Activated CD8-positive, alpha-beta memory T cell treated with anti-CD3 and anti-CD28 coated beads for 4 hours (primary cell): ENCODE results near the gene WASF2.
"Not testable (repeated sequence)": the region's sequence is repeated elsewhere in the genome, so short reads cannot be mapped to it uniquely, and the experiment has no call there.

Experiments used
- DNase-seq, 2 donors: peaks; one replicate each; pipeline ENCODE4 v3.0.0-alpha.2; 2020; ENCODE audit warnings: low read depth in 2 of 2

Gene WASF2

DNA sequence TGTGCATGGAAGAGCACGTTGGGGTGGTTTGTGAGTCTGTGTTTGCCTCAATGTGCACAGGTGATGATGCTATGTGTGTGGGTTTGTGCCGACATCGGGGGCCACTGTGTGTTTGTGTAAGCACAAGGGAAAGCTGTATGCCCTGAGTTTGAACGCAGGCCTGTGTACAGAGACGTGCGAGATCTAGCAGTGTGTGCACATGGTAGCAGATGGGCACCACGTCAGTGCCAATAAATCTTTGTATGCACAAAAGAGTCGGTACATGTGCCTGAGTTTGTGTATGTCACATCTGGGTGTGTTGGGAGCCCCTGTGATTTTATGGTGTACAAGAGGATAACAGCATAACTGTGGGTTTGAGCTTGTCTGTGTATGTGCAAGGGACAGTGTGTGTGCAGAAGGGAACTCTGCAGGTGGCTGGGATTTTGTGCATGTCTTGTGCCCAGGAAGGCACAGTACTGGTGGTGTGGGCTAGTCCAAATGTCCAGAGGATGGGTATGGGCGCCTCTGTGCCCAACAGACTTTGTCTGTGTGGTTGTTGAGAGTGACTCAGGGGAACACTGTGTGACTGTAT lies 32.0 kb upstream of the WASF2 start:
- no peak for DNase-seq

DNA sequence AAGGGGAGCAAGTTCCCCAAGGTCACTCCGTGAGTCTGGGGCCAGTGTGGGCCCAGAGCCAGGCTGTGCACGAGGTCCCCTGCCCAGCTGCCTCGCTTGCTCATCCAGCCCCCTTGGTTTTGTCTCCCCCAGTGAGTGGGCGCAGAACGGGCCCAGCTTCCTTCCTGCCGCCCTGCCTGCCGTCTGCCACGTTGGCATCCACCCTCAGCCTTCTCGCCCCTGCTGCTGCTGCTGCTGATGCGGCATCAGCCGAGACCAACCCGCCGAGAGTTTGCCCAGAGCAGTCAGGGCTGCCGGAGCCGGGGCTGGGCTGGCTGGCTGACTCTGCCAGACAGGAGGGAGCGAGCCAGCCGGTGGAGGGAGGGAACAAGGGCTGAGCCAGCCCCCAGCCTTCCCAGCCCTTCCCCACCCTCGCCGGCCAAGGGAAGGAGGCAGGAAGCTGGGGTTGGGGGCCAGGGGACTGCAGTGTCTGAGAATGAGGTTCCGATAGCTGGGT lies 31.4 kb upstream of the WASF2 start:
- peak; percentile 38 to 56 for DNase-seq

DNA sequence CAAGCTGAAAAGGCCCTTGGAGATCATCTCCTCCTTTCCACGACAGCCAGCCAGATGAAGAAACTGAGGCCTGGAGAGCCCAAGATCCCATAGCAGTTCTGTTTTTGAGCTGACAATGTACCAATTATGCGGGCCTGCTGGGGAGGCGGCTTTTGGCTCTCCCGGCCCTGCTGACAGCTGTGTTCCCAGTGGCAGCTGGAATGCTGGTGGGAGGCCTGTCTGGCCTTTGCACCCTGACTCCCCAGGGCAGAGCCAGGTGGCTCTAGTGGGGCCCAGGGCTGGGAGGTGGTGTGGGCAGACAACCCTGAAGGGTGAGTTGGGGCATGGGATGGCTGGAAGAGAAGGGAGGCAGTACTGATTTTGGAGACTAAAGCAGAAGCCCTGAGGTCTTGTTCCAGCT lies 30.7 kb upstream of the WASF2 start:
- no peak for DNase-seq

DNA sequence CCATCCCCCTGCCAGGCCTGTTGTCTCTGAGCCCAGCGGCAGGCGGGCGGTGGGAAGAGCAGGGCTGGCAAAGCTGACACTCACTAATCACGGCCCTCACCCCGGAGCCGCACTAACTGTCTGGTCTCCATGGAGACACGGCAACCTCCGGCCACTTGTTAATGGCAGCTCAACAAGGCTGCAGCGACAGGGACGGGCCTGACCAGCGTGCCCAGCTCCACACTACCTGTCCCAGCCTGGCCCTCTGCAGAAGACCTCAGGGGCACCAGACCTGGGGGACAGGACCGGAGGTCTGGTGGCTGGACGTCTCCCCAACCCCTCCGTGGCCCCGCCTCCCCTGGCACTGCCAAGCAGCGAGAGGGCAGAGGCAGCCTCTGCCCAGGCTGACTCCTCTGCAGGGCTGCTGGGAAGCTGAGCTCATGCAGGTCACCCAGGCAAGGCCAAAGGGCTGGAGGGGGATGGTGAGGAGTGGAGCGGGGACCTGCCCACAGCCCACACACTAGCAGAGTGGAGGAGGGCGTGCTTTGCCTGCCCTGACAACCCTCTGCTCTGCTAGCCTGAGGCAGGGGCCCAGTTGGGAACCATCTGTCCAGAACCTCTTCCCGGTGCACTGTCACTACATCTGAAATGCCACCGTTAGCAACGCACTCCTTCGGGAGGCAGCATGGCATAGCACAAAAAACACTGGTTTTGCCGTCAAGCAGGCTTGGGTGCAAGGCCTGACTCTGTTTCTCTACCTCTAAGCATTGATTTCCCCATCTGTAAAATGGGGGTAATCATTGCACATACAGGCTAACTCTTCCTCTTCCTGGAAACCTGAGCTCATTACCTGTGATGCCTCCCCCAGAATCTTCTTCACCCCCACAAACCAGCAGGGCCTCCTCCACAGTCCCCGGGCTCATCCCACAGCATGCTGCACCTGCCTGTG lies 29.6 kb upstream of the WASF2 start:
- no peak for DNase-seq

DNA sequence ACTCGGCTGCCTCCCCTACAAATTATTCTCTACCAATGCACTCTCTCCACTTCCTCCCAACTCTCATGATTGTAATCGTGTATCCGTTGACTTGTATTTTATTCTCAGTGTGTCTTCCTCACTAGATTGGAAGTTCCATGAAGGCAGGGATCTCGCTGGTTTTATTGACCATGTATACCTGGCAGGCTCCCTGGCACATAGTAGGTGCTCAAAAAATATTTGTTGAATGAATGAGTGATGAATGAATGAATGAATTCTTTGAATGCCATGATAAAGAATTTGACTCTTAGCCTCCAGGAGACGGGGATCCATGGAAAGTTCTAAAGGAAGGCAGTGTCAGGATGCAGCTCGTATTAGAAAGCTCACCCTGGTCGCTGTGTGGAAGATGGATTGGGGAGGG lies 28.8 kb upstream of the WASF2 start:
- no peak for DNase-seq

DNA sequence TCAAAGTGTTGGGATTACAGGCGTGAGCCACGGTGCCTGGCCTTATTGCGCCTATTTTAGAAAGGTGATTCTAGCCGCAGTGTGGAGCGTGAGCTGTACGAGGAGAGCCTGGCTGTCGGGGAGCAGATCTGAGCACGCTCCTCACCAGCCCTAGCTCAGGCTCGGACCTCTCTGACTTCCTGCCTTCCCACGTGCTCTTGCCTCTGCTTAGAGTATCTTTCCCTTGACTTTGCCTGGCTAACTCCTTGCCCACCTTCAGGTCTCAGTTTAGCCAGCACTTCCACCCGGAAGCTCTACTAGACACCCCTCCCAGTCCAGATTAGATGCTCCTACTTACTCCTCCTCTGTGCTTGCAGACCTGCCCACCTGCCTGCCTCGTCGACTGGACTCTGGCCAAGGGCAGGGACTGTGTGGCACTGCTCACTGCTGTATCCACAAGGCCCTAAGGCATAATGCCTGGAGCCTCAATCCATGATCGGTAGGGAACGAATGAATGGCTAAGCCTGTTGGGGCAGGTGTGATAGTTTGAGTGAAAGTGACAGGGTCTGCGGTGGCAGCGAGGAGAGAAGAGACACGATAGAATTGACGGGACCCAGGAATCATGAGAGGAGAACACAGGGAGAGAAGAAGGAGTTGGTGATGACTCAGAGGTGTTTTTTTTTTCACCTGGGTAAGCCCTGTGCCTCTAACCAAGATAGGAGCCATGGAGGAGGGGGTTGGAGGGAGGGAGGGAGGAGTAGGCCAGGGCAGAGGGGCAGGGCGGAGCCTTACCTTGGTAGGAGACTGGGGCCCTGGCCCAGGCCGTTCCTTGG lies 28.1 kb upstream of the WASF2 start:
- no peak for DNase-seq

DNA sequence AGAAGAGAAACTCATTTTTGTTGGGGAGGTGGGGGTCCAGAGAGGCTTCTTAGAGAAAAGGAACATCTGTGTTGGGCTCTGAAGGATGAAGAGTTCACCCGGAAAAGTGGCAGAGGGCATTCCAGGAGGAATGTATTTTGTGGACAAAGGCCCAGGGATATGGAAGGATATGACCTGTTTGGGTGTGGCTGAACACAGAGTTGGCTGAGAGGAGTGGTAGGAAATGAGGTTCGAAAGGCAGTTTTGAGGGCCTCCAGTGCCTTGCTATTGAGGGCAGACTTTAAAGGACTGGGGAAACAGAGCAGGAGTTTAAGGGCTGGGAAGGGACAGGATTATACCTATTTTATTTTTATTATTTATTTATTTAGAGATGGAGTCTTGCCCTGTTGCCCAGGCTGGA lies 27.3 kb upstream of the WASF2 start:
- DNase-seq, result no peak

DNA sequence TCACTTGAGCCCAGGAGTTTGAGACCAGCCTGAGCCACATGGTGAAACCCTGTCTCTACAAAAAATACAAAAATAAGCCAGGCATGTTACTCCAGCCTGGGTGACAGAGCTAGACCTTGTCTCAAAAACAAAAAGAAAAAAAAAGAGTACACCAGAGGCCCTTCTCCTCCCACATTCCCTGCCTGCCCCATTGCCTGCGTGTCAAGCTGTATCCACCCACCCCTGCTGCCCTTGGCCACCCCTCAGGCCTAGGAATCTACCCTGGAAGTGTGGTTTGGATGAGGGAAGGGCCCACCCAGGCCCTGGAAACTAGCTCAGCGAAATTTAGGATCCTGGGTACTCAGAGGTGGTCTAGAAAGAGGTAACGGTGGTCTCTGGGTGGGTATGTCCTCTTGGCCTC lies 25.7 kb upstream of the WASF2 start:
- no peak for DNase-seq

DNA sequence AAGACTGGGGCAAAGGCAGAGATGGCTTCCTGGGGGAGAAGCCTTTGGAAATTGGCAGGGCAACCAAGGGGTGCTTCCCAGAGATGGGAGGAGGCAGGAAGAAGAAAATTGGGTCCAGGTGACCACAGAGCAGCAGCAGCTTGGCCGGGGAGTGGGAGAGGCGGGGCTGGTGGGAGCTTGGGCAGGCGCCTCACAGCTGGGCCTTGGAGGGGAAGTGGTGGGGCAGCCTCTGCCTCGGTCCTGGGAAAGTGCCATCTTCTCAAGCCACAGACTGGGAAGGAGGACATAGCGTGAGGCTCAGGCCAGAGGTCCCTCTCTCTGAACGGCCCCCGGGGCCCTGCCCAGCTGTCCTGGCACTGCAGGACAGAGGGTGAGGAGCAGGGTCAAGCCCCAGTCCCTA lies 24.0 kb upstream of the WASF2 start:
- no peak for DNase-seq

DNA sequence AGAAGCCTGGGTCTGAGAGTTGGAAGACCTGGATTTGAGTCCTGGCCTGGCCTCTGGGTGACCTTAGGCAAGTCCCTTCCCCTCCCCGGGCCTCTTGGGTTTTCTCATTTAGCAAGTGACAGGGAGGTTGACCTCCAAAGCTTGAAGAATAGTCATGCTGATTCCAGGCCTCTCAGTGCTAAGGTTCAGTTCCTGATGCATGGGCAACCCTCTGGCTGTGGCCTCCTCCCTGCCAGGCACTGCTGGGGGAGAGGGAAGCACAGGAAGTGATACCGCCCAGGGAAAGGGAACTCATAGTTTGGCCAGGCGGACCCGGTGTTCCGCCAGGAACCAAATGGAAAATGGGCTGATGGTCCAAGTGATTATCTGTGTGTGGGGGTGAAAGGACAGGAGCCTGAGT lies 23.6 kb upstream of the WASF2 start:
- DNase-seq, result no peak

DNA sequence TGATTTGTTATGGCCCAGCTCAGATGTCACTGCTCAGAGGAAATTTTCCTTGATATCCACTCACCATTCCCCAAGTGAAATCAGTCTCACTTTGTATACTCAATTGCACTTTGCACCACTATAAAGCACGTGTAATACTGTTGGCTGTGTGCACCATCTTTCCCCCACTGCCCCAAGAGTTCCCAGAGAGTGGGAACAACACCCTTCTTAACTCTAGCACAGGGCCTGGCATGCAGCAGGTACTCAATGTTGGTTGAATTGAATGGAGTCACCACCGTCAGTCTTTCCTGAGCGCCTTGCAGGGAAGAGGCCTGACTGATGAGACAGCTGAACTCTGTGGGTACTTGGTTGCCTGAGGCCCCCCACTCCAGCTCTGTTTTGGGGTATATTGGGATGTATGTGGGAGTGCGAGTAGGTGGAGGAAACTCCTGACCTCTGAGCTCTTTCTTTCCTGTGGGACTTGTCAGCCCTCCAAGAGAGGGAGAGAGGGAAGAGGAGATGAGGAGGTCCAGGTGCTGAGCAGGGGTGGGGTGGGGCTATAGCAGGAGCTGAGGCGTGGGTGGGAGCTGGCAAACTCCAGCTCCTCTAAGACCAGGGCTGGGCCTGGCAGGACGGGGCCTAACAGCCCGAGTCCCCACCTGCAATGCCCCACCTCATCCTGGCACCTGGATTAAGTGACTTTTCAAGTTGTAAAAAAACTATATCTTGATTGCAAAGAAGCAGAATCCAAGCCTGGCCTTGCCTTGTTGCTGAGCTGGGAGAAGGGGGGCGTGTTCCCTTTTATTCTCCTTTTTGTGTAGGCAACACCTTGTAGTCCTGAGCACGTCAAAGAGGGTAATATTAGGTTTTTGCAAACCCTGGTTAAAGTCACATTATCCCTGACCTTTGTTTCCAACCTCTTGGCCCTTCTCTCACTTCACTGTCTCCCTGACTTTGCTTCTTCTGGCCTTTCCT lies 19.4 kb upstream of the WASF2 start:
- no peak for DNase-seq

DNA sequence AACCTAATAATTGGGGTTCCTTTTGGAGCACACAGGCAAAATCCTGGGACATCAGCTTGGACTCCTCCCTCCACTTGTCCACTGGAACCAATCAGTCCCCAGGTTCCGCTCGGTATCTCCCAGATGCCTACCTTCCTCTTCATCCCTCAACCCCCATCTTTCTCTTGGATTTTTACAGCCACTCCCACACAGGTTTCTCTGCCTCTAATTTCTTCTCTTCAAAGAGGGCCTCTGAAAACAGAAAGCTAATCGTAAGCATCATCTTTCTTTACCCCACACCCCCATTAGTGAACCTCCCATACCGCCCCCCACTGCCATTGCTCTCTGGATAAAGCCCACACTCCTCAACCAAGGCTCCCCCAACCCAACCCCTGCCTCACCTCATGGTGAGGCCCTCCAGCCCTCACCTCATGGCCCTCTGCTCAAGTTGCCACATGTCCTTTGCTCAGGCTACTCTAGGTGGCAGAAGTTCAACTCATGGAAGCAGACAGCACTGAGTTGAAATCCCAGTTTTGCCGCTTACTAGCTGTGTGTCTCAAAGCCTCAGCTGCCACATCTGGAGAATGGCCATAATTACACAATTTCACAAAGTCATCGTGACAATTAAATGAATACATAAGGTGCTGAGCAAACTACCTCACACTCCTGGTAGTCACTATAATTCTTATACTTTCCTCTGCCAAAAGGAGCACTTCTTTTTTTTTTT lies 18.1 kb upstream of the WASF2 start:
- no peak for DNase-seq

DNA sequence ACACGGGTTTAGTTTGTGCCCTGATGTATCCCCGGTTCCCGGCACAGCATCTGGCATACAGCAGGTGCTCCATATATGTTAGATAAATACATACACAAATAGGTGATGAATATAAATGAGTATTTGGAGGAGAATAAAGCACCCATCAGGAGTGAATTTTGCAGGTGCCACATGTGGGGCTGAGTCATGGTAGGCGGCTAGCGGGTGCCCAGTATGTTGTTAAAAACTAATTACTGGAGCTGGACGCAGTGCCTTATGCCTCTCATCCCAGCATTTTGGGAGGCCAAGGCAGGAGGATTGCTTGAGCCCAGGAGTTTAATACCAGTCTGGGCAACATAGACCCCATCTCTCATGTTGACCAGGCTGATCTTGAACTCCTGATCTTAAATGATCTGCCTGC lies 16.7 kb upstream of the WASF2 start:
- no peak for DNase-seq

DNA sequence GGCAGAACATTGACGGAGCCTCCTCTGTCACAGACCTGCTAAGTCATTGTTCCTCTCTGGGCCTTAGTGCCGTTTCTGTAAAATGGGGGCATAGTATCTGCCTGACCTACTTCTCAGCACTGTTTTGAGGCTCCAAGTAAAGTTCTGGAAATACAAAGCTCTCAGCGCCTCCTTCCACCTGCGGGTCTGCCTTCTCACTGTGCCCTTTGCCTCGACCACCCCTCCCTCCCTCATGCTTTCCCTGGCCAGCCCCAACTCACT lies 15.4 kb upstream of the WASF2 start:
- no peak for DNase-seq

DNA sequence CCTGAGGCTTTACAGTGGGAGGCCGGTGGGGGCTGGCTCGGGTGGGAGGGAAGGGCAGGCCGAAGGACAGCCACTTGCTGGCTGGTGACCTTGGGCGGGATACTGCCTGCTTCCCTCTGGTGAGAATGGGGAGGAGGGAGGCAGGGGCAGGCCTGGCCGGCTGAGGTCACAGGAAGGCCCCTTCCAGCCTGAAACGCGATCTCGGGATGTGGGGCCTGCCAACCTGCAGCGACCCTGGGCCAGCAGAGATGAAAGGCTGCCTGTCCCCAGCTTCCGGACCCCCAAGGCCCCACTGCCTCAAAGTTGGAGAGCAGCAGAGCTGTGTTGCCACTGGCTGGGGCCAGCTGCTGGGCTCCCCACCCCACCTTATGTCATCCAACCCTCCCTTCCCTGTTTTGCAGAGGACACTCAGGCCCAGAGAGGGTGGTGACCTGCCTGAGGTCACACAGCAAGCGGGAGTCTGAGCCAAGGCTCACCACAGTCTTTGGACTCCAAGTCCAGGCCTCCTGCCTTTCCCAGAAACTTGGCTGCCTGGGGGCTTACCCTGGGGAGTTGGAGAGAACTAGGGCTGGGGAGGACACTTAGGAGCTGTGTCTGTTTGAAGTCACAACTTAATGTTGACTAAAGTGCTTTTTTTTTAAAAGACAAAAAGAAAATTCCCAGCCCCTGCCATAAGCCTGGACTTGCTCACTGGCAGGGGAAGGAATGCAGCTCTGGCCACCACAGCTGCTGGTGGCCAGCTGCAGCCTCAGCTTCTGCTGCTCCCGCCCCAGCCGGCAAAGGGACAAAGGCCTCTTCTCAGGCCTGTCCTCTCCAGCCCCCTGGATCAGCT lies 14.8 kb upstream of the WASF2 start:
- DNase-seq, result no peak

DNA sequence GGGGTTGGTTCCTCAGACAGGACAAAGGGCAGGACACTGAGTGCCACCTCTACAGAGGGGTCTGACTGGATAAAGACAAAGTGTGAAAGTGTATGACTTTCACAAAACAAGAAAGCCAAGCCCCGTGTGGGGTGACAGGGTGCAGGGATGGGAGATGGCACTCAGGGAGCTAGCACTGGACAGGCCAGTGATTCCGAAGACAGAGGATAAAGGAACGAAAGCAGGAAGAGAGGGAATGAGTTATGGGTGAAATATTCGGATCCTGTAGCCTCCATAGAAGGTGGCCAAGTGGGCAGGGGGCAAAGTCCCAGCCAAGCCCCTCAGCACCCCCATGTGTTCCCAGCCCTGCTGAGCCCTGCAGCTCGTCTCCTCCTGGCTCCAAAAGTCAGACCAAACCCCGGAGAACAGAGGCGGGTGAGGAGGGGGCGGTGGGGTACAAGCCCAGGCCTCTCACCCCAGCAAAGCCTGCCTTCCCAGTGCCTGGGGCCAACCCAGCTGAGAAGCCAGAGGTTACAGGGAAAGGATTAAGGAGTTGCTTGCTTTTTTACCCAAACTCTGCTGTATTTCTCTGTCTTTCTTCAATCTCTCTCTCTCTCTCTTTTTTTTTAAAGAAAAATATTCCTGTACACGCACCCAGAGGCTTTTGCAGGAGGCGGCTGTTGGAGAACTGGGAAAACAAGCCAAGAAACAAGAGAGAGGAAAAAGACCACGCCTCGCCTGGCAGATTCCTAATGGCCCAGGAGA lies 14.0 kb upstream of the WASF2 start:
- no peak for DNase-seq

DNA sequence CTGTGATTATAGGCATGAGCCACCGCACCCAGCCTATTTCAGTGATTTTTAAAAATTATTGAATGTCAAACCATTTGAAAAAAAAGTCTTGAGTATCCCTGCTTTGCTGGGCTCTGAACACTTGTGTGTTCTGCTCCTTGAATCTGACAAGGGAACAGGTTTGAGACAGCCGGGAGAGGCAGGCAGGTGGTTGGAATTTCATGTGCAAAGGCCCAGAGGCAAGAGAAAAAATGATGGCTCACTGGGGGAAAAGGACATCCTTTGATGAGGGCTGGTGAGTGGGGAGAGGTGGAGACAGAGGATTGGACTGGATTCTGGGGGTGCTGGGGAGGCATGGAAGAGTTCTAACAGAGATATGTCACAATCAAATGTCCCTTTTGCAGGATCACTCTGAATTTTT lies 13.1 kb upstream of the WASF2 start:
- no peak for DNase-seq

DNA sequence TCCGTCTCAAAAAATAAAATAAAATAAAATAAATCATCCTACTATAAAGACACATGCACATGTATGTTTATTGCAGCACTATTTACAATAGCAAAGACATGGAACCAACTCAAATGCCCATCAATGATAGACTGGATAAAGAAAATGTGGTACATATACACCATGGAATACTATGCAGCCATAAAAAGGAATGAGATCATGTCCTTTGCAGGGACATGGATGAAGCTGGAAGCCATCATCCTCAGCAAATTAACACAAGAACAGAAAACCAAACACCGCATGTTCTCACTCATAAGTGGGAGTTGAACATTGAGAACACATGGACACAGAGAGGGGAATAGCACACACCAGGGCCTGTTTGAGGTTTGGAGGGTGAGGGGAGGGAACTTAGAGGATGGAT lies 11.2 kb upstream of the WASF2 start:
- DNase-seq, result not testable (repeated sequence)

DNA sequence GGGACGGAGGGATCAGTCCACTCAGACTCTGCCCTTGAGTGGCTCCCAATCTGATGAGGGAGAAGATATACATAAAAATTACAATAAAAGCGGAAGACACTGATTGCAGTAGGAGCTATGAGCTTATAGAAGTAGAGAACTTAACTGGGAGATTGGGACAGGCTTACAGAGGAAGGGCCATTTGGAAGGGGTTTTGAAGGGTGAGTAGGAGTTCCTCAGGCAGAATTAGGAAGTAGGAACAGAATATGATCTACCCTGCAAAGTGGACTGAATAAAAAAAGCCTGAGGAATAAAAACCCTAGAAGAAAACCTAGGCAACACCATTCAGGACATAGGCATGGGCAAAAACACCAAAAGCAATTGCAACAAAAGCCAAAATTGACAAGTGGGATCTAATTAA lies 9.2 kb upstream of the WASF2 start:
- no peak for DNase-seq
